GM21423 (cell line): ENCODE results near the gene SEC16A.

Experiments
- ATAC-seq: cut with Tn5 transposase; IDR thresholded peaks from one replicate; pipeline ENCODE4 v1.9.1; 2021; ENCODE audit warnings: mild to moderate bottlenecking, moderate library complexity; ENCODE audit not compliant: unreplicated experiment

SEC16A gene

GRCh38 chr9:136442265-136442664, 40.6 kb downstream of the SEC16A start:
- ATAC-seq: no peak

- ATAC-seq: no peak
Observed at GRCh38 chr9:136441681-136442245, 41.1 kb downstream of the SEC16A start.

- no peak for ATAC-seq
Observed at GRCh38 chr9:136441191-136441680, 41.6 kb downstream of the SEC16A start.

GRCh38 chr9:136439481-136440408, 43.1 kb downstream of the SEC16A start, which contains the start of gene INPP5E:
Gene INPP5E (minus strand): TSS chr9:136439845. CDS start chr9:136439419, 426 bp downstream.
- ATAC-seq: peak; percentile 76

GRCh38 chr9:136438548-136439480, 44.0 kb downstream of the SEC16A start:
- ATAC-seq: peak; percentile 42

GRCh38 chr9:136437839-136438547, 44.8 kb downstream of the SEC16A start:
- ATAC-seq: no peak

GRCh38 chr9:136437430-136437829, 45.4 kb downstream of the SEC16A start:
- ATAC-seq: no peak

- ATAC-seq: no peak
Observed at GRCh38 chr9:136436055-136436634, 46.7 kb downstream of the SEC16A start.

GRCh38 chr9:136434580-136435169, 48.2 kb downstream of the SEC16A start:
- ATAC-seq: no peak

- ATAC-seq: no peak
Observed at GRCh38 chr9:136433849-136434579, 48.8 kb downstream of the SEC16A start.

GRCh38 chr9:136433043-136433715, 49.7 kb downstream of the SEC16A start:
- no peak for ATAC-seq

- no peak for ATAC-seq
Observed at GRCh38 chr9:136432591-136432990, 50.2 kb downstream of the SEC16A start.

- no peak for ATAC-seq
Observed at GRCh38 chr9:136431782-136432350, 51.0 kb downstream of the SEC16A start.

GRCh38 chr9:136430588-136431234, 52.1 kb downstream of the SEC16A start:
- no peak for ATAC-seq

- no peak for ATAC-seq
Observed at GRCh38 chr9:136429683-136430491, 53.0 kb downstream of the SEC16A start.

- ATAC-seq: no peak
Observed at GRCh38 chr9:136429075-136429628, 53.7 kb downstream of the SEC16A start.
